NB4 (cell line): ENCODE results near the gene BRI3.
A peak's percentile ranks its signal among the peaks of the same experiment; 100 is the strongest.

Experiments used
- DNase-seq: peaks from one replicate; pipeline ENCODE4 v3.0.0; 2010; ENCODE audit warnings: low read depth
- H3K4me3 ChIP-seq: one replicate; pipeline ENCODE4 v1.5.1; 2011; ENCODE audit warnings: mild to moderate bottlenecking, low read depth, low read length, moderate library complexity
- MYC ChIP-seq: IDR thresholded peaks from 2 replicates; pipeline ENCODE4 v1.6.1; 2011; ENCODE audit warnings: low read depth, low read length
- POLR2A ChIP-seq: IDR thresholded peaks from 2 replicates; pipeline ENCODE4 v1.6.1; 2011; ENCODE audit warnings: mild to moderate bottlenecking; ENCODE audit not compliant: insufficient read length; ENCODE audit errors: extremely low read depth
- TF ChIP-seq, protein P1 (sequence below): IDR thresholded peaks from 2 replicates; pipeline ENCODE4 v1.6.1; 2011; ENCODE audit warnings: low read depth, low read length
- TF ChIP-seq, protein P2 (sequence below): IDR thresholded peaks from one replicate; pipeline ENCODE4 v1.5.1; 2012; ENCODE audit warnings: low read depth, low read length

Gene BRI3

DNA sequence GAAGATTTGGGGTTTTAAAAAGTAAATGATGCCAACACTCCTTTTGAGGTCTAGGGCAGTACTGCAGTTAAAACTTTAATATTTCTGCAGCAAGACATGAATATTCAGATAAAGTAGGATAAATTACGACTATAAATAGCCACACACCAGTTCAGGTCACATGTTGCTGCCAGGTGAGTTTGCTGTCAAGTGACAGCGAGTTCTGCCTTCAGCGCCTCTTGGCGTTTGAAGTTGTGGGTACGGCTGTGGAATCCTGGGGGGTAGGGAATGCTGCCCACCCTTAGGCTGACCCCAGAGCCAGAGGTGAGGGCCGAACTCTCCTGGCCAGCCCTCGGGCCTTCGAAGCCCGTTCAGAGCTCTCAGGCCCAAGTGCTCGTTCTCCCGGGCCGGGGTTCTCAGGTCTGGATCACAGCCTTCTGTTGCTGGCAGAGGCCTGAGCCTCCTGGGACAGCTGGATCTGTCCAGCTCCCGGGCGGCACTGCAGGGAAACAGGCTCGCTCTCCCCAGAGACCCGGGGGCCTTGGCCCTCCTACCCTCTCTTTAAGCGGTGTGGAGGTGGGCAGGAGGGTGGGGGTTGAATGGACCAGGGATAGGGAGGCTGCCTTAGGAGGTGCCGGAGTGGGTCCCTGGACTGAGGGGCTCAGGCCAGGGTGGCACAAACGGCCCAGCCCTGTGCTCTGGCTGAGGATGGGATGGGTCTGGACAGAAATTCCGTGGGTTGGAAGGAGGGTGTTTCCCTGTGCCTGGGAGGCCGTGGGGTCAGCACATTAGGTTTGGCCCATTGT lies 5.4 kb downstream of the BRI3 start:
- H3K4me3 ChIP-seq = no peak overlapping the region

DNA sequence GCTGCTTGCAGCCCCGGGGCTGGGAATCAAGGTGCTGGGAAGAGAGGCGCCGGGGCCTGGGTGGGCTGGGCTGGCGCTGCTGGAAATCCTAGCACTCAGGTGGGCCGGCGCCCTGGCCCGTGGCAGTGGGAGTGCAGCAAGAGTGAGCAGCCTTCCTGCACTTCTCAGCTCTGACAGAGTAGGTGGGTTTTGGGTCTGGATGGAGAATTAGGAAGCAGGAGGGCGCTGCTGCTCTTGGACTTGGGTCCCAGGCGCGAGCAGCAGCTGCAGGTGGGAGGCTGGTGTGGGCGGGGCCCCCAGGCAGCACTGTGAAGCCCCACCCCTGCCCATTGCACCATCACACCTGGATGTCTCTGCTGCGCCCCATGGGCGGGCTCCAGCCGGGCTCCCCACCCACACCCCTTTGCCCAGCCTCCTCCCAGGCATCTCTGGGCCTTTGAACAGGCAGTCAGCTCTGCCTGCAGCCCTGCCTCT lies 6.0 kb downstream of the BRI3 start:
- H3K4me3 ChIP-seq = no peak overlapping the region
- TF ChIP-seq POLR2A = no peak
- TF ChIP-seq, protein P1, sequence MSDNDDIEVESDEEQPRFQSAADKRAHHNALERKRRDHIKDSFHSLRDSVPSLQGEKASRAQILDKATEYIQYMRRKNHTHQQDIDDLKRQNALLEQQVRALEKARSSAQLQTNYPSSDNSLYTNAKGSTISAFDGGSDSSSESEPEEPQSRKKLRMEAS = no peak
- no peak for TF ChIP-seq MYC
- TF ChIP-seq, protein P2, sequence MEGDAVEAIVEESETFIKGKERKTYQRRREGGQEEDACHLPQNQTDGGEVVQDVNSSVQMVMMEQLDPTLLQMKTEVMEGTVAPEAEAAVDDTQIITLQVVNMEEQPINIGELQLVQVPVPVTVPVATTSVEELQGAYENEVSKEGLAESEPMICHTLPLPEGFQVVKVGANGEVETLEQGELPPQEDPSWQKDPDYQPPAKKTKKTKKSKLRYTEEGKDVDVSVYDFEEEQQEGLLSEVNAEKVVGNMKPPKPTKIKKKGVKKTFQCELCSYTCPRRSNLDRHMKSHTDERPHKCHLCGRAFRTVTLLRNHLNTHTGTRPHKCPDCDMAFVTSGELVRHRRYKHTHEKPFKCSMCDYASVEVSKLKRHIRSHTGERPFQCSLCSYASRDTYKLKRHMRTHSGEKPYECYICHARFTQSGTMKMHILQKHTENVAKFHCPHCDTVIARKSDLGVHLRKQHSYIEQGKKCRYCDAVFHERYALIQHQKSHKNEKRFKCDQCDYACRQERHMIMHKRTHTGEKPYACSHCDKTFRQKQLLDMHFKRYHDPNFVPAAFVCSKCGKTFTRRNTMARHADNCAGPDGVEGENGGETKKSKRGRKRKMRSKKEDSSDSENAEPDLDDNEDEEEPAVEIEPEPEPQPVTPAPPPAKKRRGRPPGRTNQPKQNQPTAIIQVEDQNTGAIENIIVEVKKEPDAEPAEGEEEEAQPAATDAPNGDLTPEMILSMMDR = no peak
- no peak for DNase-seq

More for the DNA sequence above, 5.4 kb downstream of the BRI3 start:
- DNase-seq = no peak
- TF ChIP-seq MYC = no peak

DNA sequence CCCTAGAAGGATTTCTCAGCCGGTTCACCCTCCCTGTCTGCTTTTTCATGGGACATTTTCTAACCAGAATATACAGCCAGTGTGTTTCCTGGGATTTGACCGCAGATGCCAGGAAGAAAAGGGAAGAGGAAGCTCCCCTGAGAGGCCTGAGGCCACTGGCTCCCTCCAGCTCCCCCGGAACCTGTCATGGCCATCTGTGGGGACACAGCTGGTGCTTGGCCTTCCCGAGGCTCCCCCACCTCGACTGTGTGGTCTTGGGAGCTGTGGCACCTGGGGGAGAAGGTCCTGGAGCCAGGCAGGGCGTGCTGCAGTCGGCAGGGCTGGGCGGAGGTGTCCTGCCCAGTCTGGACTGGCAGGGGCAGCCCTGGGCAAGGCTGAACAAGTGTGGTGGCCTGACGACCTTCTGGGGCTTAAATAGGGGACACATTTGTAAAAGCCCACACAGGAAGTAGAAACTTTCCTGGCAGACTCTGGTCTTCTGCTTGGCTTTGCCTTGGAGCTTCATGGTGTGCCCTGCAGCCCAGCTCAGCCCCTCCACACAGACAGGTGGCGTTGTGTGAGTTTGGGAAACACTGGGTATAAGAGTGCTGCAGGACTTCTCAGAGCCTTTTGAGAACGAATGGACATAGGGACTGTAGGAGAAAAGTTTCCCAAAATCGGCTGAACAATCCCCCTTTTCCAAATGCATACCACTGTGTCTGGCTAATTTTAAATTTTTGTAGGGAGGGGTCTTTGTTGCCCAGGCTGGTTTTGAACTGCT lies 6.8 kb downstream of the BRI3 start:
- H3K4me3 ChIP-seq = no peak overlapping the region
- TF ChIP-seq MYC (no peak), POLR2A (no peak)
- TF ChIP-seq, protein P1 = no peak
- TF ChIP-seq, protein P2 = no peak
- no peak for DNase-seq

DNA sequence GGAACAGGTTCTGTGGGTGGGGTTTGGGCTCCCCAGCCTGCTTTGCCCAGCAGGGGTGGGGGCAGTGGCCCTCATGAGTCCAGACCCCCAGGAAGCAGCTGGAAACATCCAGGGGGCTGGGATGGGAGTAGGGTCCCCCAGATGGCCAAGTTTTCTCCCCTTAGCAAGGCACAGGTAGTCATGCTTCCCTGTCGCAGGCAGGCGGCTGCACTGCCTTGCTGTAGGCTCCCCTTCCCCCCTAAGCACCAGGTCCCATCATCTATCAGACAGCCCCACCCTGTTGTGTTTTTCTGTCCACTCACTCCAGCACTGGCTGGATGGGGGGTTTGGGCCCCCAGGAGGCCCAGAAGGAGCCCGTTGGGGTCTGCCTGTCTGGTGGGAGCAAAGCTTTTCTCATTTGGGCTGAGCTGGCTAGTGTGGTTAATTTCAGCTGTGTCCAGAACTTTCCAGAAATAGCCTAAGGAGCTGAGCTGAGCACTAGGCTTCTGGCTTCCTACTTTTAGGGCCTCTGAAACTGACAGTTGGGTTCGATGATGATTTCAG lies 7.9 kb downstream of the BRI3 start:
- DNase-seq = no peak
- H3K4me3 ChIP-seq = no peak overlapping the region
- TF ChIP-seq, protein P1 = no peak
- TF ChIP-seq, protein P2 = no peak
- TF ChIP-seq MYC (no peak), POLR2A (no peak)

DNA sequence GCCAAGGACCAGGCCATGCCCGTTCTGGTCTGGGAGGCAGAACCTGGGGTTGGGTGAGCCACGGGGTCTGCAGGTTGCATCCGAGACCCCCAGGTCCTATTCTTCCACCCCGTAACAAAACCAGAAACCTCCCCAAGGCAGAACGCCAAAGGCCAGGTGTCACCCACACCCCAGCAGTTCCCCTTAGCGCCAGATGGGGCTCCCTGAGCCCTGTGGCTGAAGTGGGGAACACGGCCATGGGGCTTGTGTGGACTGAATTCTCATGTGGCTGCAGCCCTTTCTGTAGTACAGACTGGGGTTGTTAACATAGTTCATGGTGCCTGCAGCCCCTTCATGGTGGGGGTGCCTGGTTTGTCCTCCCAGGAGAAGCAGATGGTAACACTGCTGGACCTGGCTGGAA lies 10.2 kb downstream of the BRI3 start:
- DNase-seq = no peak
- no peak overlapping the region for H3K4me3 ChIP-seq
- TF ChIP-seq, protein P2 = peak; percentile 37
- TF ChIP-seq POLR2A = no peak

DNA sequence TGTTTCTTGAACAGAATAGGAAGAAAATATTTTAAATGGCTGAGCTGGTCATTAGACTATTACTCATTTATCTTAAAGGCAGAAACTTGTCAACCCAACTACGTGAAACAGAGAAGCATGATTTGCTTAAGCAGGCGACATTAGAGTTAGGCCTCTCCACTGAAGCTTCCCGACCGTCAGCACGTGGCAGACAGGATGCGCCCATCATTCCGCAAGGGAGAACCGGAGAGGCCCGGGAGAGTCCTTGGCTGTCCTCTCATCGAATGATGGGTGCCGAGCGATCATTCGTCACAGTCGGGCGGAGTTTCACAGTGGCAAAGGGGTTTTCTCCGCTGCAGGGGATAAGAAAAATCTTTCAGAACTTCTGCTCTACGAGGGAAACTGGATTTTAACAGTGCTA lies 11.8 kb downstream of the BRI3 start:
- H3K4me3 ChIP-seq = no peak overlapping the region
- TF ChIP-seq, protein P1 = no peak
- DNase-seq = no peak

DNA sequence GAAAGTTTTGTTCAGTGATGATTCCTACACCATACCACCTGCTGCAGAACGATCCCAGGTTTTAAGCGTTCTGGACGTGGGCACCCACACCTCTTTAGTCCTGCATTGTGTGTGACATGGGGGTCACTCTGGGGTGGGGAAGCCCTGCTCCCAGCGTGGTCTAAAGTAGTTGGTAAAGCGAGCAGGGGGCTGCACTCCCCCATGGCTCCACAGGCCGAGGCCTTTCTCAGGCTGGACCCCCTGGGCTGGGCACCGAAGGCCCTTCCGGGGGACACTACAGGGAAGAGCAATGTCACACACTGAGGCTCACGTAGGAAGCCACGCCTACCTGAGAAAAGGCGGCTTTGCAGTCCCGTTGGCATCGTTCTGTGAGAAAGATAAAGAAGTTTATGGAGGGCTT lies 12.3 kb downstream of the BRI3 start:
- DNase-seq = no peak
- no peak overlapping the region for H3K4me3 ChIP-seq
- TF ChIP-seq, protein P2 = no peak
- no peak for TF ChIP-seq MYC
- TF ChIP-seq, protein P1 = no peak
- TF ChIP-seq POLR2A = no peak
